ENCODE data around the gene PSMB3.

PSMB3 gene

GRCh38 chr17:38709104-38709820 lies 43.3 kb upstream of the PSMB3 start:
- Histone ChIP-seq H3K4me1 (ENCODE audit: control insufficient read depth in 1 of 2, insufficient read depth in 2 of 2, low read length in 2 of 2) (peaks cover 4 to 13% of the 10 kb centered on the region in 2 donors), H3K27me3 (ENCODE audit: low read depth, low read length) (no peaks in the 10 kb centered on the region), H3K4me3 (ENCODE audit: low read depth in 1 of 2, low read length in 2 of 2) (no peak overlapping the region), H3K9me3 (ENCODE audit: control insufficient read depth in 1 of 2, low read length in 2 of 2) (no peaks in the 10 kb centered on the region), H3K36me3 (ENCODE audit: control insufficient read depth in 1 of 2, insufficient read depth in 2 of 2, low read length in 2 of 2) (peaks cover 45 to 61% of the 10 kb centered on the region in 2 donors), H3K27ac (ENCODE audit: low read length) (no peak overlapping the region)

- no peak overlapping the region for H3K27ac ChIP-seq (ENCODE audit: low read length)
- H3K36me3 ChIP-seq (ENCODE audit: control insufficient read depth in 1 of 2, insufficient read depth in 2 of 2, low read length in 2 of 2), result peaks cover 46 to 63% of the 10 kb centered on the region in 2 donors
- H3K4me1 ChIP-seq (ENCODE audit: control insufficient read depth in 1 of 2, insufficient read depth in 2 of 2, low read length in 2 of 2), result peaks cover 4 to 13% of the 10 kb centered on the region in 2 donors
These were observed 42.5 kb upstream of the PSMB3 start for GRCh38 chr17:38709864-38710603.

GRCh38 chr17:38710604-38710962 lies 42.0 kb upstream of the PSMB3 start:
- Histone ChIP-seq H3K27ac (ENCODE audit: low read length) (no peak overlapping the region), H3K27me3 (ENCODE audit: low read depth, low read length) (no peaks in the 10 kb centered on the region), H3K4me3 (ENCODE audit: low read depth in 1 of 2, low read length in 2 of 2) (no peak overlapping the region), H3K36me3 (ENCODE audit: control insufficient read depth in 1 of 2, insufficient read depth in 2 of 2, low read length in 2 of 2) (peaks cover 51 to 67% of the 10 kb centered on the region in 2 donors), H3K9me3 (ENCODE audit: control insufficient read depth in 1 of 2, low read length in 2 of 2) (no peaks in the 10 kb centered on the region), H3K4me1 (ENCODE audit: control insufficient read depth in 1 of 2, insufficient read depth in 2 of 2, low read length in 2 of 2) (peaks cover 4 to 13% of the 10 kb centered on the region in 2 donors)

More at GRCh38 chr17:38709864-38710603, 42.5 kb upstream of the PSMB3 start:
- no peak overlapping the region for H3K4me3 ChIP-seq (ENCODE audit: low read depth in 1 of 2, low read length in 2 of 2)
- no peaks in the 10 kb centered on the region for H3K9me3 ChIP-seq (ENCODE audit: control insufficient read depth in 1 of 2, low read length in 2 of 2)
- no peaks in the 10 kb centered on the region for H3K27me3 ChIP-seq (ENCODE audit: low read depth, low read length)

DNA sequence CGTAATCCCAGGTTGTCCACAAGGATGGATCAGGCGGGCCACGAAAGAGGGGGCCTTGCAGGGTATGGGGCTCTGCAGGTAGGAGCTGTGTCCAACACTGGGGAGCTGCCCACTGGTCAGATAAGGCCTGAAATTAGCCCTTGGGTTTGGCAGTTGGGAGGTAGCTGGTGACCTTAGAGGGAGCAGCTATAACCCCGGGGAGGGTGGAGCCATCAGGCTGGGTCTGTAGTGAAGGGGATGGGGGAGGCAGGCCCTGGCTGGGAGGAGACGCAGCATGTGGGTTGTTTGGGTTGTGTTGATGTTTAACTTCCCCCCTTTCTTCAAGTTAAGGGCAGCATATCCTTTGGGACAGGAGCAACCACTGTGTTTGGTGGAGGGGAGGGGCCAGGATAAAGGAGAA lies 41.6 kb upstream of the PSMB3 start:
- Histone ChIP-seq H3K4me3 (ENCODE audit: low read depth in 1 of 2, low read length in 2 of 2) (no peak overlapping the region), H3K27me3 (ENCODE audit: low read depth, low read length) (no peaks in the 10 kb centered on the region), H3K36me3 (ENCODE audit: control insufficient read depth in 1 of 2, insufficient read depth in 2 of 2, low read length in 2 of 2) (peaks cover 52 to 71% of the 10 kb centered on the region in 2 donors), H3K4me1 (ENCODE audit: control insufficient read depth in 1 of 2, insufficient read depth in 2 of 2, low read length in 2 of 2) (peaks cover 4 to 13% of the 10 kb centered on the region in 2 donors), H3K9me3 (ENCODE audit: control insufficient read depth in 1 of 2, low read length in 2 of 2) (no peaks in the 10 kb centered on the region), H3K27ac (ENCODE audit: low read length) (no peak overlapping the region)

DNA sequence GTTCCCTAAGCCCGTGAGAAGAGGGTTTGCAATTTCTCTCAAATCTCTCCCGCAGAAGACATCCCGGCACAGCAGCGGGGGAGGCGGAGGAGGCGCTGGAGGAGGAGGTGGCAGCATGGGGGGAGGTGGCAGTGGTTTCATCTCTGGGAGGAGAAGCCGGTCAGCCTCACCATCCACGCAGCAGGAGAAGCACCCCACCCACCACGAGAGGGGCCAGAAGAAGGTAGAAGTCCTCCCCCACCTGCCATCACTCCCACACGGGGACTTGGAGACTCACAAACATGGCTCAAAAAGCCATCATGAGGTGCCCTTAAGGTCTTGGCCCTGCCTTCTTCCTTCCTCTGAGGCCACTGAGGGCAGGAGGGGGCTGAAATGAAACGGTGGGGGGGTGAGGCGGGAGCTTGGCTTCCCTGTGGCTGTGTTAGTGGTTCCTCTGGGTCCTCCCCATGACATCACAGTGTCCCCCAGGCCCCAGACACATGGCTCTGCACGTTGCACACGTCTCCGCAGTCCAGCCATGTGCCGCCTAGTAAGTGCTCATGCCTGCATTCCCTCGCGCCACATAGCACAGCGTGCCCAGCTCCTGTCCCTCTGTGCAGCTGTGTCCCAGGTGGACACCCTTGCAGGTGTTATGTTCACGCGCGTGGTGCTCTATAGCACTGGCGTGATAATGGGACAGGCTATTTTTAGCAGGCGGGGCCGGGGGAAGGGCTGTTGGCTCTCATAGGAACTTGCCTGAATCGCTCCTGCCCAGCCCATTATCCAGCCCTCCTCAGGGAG lies 40.6 kb upstream of the PSMB3 start:
- Histone ChIP-seq H3K4me3 (ENCODE audit: low read depth in 1 of 2, low read length in 2 of 2) (no peak overlapping the region), H3K9me3 (ENCODE audit: control insufficient read depth in 1 of 2, low read length in 2 of 2) (no peaks in the 10 kb centered on the region), H3K27ac (ENCODE audit: low read length) (no peak overlapping the region), H3K27me3 (ENCODE audit: low read depth, low read length) (no peaks in the 10 kb centered on the region), H3K36me3 (ENCODE audit: control insufficient read depth in 1 of 2, insufficient read depth in 2 of 2, low read length in 2 of 2) (peaks cover 58 to 81% of the 10 kb centered on the region in 2 donors), H3K4me1 (ENCODE audit: control insufficient read depth in 1 of 2, insufficient read depth in 2 of 2, low read length in 2 of 2) (peaks cover 0 to 6% of the 10 kb centered on the region in 2 donors)

DNA sequence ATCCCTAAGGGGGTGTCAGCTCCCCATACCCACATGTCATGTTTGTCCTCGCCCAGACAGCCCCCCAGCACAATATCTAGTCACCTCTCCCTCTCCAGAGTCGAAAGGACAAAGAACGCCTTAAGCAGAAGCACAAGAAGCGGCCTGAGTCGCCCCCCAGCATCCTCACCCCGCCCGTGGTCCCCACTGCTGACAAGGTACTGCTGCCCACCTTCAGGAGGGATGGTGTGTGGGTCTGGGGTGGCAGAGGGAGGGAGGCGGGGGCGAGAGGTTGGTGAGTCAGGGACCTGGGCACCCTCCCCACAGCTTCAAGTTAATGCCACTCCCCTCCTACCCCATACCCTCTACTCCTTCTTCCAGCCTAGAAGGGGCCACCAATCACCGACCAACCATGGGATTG lies 39.9 kb upstream of the PSMB3 start:
- Histone ChIP-seq H3K9me3 (ENCODE audit: control insufficient read depth in 1 of 2, low read length in 2 of 2) (no peaks in the 10 kb centered on the region), H3K36me3 (ENCODE audit: control insufficient read depth in 1 of 2, insufficient read depth in 2 of 2, low read length in 2 of 2) (peaks cover 63 to 83% of the 10 kb centered on the region in 2 donors), H3K27me3 (ENCODE audit: low read depth, low read length) (no peaks in the 10 kb centered on the region), H3K27ac (ENCODE audit: low read length) (no peak overlapping the region), H3K4me1 (ENCODE audit: control insufficient read depth in 1 of 2, insufficient read depth in 2 of 2, low read length in 2 of 2) (peaks cover 0 to under 1% of the 10 kb centered on the region in 2 donors), H3K4me3 (ENCODE audit: low read depth in 1 of 2, low read length in 2 of 2) (no peak overlapping the region)

GRCh38 chr17:38713456-38714075 lies 39.0 kb upstream of the PSMB3 start:
- H3K27ac ChIP-seq (ENCODE audit: low read length), result no peak overlapping the region
- H3K4me3 ChIP-seq (ENCODE audit: low read depth in 1 of 2, low read length in 2 of 2), result no peak overlapping the region
- H3K27me3 ChIP-seq (ENCODE audit: low read depth, low read length), result no peaks in the 10 kb centered on the region
- no peaks in the 10 kb centered on the region for H3K9me3 ChIP-seq (ENCODE audit: control insufficient read depth in 1 of 2, low read length in 2 of 2)
- peaks cover 63 to 81% of the 10 kb centered on the region in 2 donors for H3K36me3 ChIP-seq (ENCODE audit: control insufficient read depth in 1 of 2, insufficient read depth in 2 of 2, low read length in 2 of 2)
- no peaks in the 10 kb centered on the region for H3K4me1 ChIP-seq (ENCODE audit: control insufficient read depth in 1 of 2, insufficient read depth in 2 of 2, low read length in 2 of 2)

DNA sequence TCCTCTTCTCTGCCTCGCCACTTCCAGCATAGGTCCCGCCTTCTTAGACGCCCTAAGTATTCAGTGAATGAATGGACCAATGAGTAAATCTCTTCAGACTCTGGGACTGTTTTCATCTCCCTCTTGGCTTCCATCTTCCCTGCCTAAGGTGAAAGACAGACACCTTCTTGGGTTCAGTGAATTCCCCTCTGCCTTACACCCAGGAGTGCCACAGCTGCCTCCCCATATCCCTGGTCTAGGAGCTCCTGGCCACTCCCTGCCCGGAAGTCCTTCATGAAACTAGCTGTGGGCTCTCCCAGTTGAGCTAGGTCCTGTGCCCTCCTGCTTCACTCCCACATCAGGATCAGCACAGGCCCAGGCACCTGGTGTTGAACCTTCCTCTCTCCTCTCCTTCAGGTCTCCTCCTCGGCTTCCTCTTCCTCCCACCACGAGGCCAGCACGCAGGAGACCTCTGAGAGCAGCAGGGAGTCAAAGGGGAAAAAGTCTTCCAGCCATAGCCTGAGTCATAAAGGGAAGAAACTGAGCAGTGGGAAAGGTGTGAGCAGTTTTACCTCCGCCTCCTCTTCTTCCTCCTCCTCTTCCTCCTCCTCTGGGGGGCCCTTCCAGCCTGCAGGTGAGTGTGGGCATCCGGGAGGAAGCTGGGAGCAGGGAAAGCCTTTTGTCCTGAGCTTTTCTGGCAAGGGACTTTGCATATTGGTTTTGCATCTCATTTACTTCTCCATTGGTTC lies 37.2 kb upstream of the PSMB3 start:
- Histone ChIP-seq H3K27ac (ENCODE audit: low read length) (no peak overlapping the region), H3K4me1 (ENCODE audit: control insufficient read depth in 1 of 2, insufficient read depth in 2 of 2, low read length in 2 of 2) (no peaks in the 10 kb centered on the region), H3K9me3 (ENCODE audit: control insufficient read depth in 1 of 2, low read length in 2 of 2) (no peaks in the 10 kb centered on the region), H3K27me3 (ENCODE audit: low read depth, low read length) (no peaks in the 10 kb centered on the region), H3K36me3 (ENCODE audit: control insufficient read depth in 1 of 2, insufficient read depth in 2 of 2, low read length in 2 of 2) (peaks cover 52 to 86% of the 10 kb centered on the region in 2 donors), H3K4me3 (ENCODE audit: low read depth in 1 of 2, low read length in 2 of 2) (no peak overlapping the region)

GRCh38 chr17:38716368-38717005 lies 36.1 kb upstream of the PSMB3 start:
- H3K36me3 ChIP-seq (ENCODE audit: control insufficient read depth in 1 of 2, insufficient read depth in 2 of 2, low read length in 2 of 2), result peaks cover 57 to 86% of the 10 kb centered on the region in 2 donors
- H3K4me1 ChIP-seq (ENCODE audit: control insufficient read depth in 1 of 2, insufficient read depth in 2 of 2, low read length in 2 of 2), result no peaks in the 10 kb centered on the region
- H3K27me3 ChIP-seq (ENCODE audit: low read depth, low read length), result no peaks in the 10 kb centered on the region
- no peaks in the 10 kb centered on the region for H3K9me3 ChIP-seq (ENCODE audit: control insufficient read depth in 1 of 2, low read length in 2 of 2)
- H3K4me3 ChIP-seq (ENCODE audit: low read depth in 1 of 2, low read length in 2 of 2), result no peak overlapping the region
- H3K27ac ChIP-seq (ENCODE audit: low read length), result no peak overlapping the region

GRCh38 chr17:38717139-38717745 lies 35.3 kb upstream of the PSMB3 start:
- Histone ChIP-seq H3K4me1 (ENCODE audit: control insufficient read depth in 1 of 2, insufficient read depth in 2 of 2, low read length in 2 of 2) (peaks cover 0 to 5% of the 10 kb centered on the region in 2 donors), H3K4me3 (ENCODE audit: low read depth in 1 of 2, low read length in 2 of 2) (no peak overlapping the region), H3K27ac (ENCODE audit: low read length) (no peak overlapping the region), H3K27me3 (ENCODE audit: low read depth, low read length) (no peaks in the 10 kb centered on the region), H3K9me3 (ENCODE audit: control insufficient read depth in 1 of 2, low read length in 2 of 2) (no peaks in the 10 kb centered on the region), H3K36me3 (ENCODE audit: control insufficient read depth in 1 of 2, insufficient read depth in 2 of 2, low read length in 2 of 2) (peaks cover 52 to 86% of the 10 kb centered on the region in 2 donors)

All from muscle layer of duodenum (tissue), 2 donors.